NCI-H2227 (cell line): Measurements from ENCODE around the gene STYK1.
"Not testable (repeated sequence)": the region's sequence is repeated elsewhere in the genome, so short reads cannot be mapped to it uniquely, and the experiment has no call there.

ENCODE experiments used
- DNase-seq: peaks from one replicate; lab custom pipeline; 2025; ENCODE audit not compliant: unreplicated experiment; lab: John Stamatoyannopoulos, UW

The STYK1 gene

GRCh38 chr12:10689146-10689545 is 15.3 kb upstream of the STYK1 start:
- DNase-seq = no peak

DNA sequence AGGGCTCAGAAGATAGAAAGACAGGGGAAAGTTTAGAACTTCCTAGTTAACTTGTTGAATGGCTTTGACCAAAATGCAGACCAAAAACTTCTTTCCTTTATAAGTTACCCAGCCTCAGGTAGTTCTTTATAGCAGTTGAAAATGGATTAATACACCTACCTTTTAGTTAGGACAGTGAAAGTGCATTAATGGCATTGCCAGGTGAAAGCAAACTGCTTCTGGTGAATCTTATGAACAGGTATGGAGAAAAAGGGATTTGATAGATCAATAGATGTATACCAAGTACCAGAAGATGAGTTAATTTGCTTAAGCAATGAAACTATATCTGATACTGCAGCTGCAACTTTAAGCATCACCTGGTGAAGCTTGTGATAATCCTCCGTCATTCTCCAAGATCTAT is 14.2 kb upstream of the STYK1 start:
- no peak for DNase-seq

DNA sequence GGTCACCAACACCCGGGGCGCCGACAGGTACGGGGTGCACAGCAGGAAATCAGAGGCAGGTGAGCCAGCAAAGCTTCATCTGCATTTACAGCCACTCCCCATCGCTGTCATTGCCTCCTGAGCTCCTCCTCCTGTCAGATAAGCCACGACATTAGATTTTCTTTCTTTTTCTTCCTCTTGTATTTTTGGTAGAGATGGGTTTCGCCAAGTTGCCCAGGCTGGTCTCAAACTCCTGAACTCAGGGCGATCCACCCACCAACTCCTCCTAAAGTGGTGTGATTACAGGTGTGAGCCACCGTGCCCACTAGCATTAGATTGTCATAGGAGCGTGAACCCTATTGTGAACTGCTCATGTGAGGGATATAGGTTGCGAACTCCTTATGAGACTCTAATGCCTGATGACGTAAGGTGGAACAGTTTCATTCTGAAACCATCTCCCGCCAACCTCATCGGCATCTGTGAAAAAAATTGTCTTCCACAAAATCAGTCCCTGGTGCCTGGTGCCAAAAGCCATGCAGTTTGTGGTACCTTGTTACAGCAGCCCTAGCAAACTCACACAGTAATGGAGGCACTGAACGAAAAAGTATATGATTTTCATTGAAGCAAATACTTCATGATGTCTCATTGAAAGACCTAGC is 1.5 kb downstream of the STYK1 start:
- DNase-seq = no peak

- DNase-seq = no peak
Observed at GRCh38 chr12:10669533-10669932, 4.3 kb downstream of the STYK1 start.

DNA sequence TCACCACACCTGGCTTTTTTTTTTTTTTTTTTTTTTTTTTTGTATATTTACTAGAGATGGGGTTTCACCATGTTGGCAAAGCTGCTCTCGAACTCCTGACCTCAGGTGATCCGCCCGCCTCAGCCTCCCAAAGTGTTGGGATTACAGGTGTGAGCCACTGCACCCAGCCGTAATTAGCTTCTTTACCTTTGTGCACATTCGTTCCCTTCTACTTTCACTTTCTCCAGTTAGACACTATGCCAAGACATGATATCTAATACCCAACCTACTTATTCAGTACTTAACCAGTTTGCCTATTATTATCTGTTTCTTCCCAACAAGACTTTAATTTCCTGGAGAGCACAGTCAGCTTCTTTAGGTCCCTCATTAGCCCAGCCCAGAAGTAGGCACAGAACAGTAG is 5.3 kb downstream of the STYK1 start:
- DNase-seq = no peak

DNA sequence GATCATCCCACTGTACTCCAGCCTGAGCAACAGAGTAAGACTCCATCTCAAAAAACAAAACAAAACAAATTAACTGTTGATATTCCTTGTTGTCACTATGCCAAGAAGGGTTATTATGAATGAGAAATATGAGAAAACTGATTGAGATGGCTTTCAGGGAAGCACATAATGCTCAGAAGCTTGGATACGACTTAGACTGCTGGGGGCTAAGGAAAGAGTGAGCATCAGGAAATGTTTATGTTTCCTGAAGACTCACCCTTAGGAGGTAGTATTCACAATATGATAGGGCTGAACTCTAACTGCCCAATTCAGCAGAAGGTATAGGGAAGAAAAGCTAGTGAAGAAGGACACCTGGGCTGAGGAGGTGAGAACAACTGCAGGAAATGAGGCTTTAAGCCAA is 6.3 kb downstream of the STYK1 start:
- no peak for DNase-seq

DNA sequence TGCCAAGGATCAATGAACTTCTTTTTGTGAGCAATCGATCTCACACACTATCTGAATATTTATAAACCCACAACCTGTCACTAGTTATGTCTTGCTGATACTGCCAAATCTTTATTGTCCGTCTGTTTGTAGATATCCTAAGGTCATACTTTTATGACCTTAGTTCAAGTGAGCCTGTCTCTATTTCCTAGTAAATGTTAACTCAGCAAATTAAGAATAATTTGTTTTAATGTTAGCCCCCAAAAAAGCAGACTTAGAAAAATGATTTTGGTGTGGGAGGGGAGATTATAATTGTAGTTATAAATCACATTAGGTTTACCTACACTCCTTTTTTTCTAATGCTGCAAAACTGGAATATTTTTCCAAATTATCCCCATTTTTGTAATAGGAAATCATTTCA is 9.4 kb downstream of the STYK1 start:
- no peak for DNase-seq

- no peak for DNase-seq
Observed at GRCh38 chr12:10663869-10664268, 10.0 kb downstream of the STYK1 start.

DNA sequence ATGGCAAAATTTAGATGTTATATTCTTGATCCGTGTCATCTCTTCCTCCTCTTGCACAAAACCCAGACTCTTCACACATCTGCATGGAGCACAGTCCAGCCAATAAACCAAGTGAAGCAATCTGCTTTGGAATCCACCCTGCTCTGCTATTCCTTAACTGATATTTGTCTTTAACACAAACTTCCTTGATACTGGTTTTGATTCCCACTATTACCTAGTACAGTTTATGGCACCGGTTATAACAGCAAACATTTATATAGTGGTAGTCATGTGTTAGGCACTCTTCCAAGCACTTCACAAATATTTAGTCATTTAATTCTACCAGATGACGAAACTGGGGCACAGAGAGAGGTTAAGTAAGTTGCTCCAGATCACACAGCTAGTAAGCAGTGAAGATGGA is 12.5 kb downstream of the STYK1 start:
- DNase-seq = no peak

DNA sequence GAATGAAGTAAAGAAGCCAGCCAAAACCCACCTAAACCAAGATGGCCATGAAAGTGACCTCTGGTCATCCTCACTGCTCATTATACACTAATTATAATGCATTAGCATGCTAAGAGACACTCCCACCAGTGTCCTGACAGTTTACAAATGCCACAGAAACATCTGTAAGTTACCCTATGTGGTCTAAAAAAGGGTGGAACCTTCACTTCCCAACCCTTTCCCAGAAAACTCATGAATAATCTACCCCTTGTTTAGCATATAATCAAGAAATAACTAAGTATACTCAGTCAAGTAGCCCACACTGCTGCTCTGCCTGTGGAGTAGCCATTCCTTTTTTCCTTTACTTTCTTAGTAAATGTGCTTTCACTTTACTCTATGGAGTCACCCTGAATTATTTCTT is 19.8 kb downstream of the STYK1 start:
- no peak for DNase-seq

DNA sequence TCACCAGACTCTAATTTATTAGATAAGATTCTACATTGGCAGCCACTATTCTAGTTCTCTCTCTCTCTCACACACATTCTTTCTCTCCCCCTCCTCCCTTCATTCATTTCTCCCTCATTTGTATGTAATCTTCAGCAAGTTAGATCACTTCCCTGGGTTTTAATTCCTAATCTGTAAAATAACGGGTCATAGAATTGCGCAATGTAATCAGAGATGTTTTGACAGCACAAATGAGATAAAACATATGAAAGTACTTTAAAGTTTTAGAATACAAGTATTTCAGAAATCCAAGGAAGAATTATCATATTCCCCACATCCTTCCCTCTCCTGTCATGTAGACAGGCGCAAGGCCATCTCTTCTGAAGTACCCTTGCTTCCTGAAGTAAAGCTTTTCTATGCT is 21.7 kb downstream of the STYK1 start:
- DNase-seq = no peak

- not testable (repeated sequence) for DNase-seq
Observed at GRCh38 chr12:10646576-10646975, 27.3 kb downstream of the STYK1 start.

DNA sequence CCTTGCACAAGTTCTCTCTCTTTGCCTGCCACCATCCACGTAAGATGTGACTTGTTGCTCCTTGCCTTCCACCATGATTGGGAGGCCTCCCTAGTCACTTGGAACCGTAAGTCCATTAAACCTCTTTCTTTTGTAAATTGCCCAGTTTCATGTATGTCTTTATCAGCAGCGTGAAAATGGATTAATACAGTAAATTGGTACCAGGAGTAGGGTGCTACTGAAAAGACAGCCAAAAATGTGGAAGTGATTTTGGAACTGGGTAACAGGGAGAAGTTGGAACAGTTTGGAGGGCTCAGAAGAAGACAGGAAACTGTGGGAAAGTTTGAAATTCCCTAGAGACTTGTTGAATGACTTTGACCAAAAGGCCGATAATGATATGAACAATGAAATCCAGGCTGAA is 27.9 kb downstream of the STYK1 start:
- DNase-seq = no peak

DNA sequence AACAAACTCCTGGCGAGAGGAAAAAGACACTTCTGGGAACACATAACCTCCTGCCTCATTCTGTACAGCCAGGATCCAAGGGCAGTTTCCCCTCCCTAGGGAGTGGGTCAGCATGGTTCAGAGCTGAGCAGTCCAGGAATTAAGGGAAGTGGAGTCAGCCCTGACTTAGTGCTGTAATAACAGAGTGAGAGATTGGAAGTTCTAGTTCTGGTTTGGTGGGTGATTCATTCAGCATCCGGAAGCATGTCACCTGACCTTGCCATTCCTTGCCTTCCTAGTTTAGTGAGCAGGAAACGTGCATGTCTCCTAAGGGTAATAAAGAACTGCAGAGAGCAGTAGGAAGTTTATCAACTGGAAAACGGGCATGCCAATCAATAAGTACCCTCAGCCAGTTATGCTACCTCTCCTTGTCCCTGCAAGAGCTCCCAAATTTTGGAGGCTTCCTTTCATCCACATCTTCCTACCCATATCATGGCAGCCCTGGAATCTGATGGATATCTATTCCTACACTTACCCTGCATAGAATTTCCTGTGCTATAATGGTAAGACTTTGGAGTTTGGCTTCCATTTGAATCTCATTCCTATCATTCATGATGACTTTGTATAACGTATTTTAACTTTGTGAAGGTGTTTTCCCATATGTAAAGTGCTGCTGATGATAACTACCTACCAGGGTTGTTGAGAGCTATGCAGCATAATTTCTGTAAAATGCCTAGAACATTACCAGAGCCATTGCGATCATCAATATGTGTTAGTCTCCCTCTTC is 31.9 kb downstream of the STYK1 start:
- no peak for DNase-seq

- DNase-seq = no peak
Observed at GRCh38 chr12:10638728-10639127, 35.1 kb downstream of the STYK1 start.

GRCh38 chr12:10636611-10637010 is 37.2 kb downstream of the STYK1 start:
- no peak for DNase-seq

- no peak for DNase-seq
Observed at GRCh38 chr12:10636124-10636523, 37.7 kb downstream of the STYK1 start.

DNA sequence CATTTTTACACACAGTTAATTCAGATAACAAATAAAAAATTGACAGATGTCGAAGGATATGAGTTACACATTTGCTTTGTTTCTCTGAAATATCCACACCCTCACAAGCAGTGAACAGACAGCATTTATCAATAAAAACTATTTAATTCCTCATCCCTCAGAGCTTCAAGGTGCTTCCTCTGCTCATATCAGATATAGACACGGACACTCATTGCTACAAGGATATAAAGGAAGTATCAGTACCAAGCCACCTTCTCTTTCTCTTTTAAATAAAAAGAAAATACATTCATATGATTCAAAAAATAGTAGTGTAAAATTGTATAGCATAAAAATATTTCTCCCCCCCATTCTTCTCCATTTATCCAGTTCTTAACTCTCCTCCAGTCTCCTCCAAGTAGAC is 38.5 kb downstream of the STYK1 start:
- DNase-seq = no peak

GRCh38 chr12:10634427-10634826 is 39.4 kb downstream of the STYK1 start:
- DNase-seq = no peak

- DNase-seq = no peak
Observed at GRCh38 chr12:10633541-10633940, 40.3 kb downstream of the STYK1 start.

DNA sequence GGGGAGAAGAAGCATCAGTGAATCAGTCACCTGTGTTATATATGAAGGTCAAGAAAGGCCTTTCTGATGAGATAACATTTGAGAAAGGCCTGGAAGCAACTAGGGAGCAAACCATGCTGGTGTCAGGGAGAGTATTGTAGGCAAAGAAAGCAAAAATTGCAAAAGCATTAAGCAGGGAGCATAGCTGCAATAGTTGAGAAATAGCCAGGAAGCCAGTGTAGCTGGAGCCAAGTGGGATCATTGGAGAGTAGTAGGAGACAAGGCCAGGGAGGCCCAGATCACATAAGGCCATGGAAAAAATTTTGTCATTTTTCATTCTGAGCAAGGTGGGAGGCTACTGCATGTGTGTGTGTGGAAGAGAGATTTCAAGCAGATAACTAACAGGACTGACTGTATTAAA is 41.6 kb downstream of the STYK1 start:
- no peak for DNase-seq

DNA sequence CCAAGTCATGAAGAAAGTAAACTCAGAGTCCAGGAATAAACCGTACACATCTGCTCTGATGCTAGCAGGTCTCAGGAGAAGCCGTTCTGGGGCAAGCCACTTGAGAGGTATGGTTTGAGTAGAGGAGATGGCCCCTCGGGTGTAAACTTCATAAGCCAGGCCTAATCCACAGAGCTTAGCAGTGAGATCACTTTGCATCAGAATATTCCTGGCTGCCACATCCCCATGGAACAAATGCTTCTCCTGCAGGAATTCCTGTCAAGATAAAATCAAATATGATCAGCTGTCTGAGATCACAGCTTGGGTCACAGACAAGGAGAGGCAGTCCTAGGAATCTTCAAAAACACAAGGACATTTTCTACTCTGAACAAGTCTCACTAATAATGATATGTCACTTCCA is 49.2 kb downstream of the STYK1 start:
- no peak for DNase-seq

GRCh38 chr12:10623131-10623530 is 50.7 kb downstream of the STYK1 start:
- no peak for DNase-seq
